CD8-positive, alpha-beta memory T cell (primary cell): ENCODE measurements around the gene SNUPN. TPM values are rescaled to one million over a fixed set of nuclear protein-coding genes. Genes with fewer than 3 reads are reported as not detected.
A peak's percentile ranks its signal among the peaks of the same experiment; 100 is the strongest.

ENCODE experiments used
- CTCF ChIA-PET: fragments of 350-600 bp; sonication (Branson Sonifier 250); formaldehyde crosslinking; loops from one replicate; lab custom pipeline; 2021; ENCODE audit warnings: antibody characterized with exemption; lab: Charles Lee
- POLR2A ChIA-PET: fragments of 350-600 bp; sonication (Branson Sonifier 250); formaldehyde crosslinking; loops from one replicate; lab custom pipeline; 2021; ENCODE audit warnings: antibody characterized with exemption; lab: Charles Lee
- DNase-seq, 5 donors: peaks; one replicate each; pipeline versions ENCODE4 v3.0.0 to v3.0.0-alpha.2; 2020 to 2022; ENCODE audit warnings: mixed read lengths in 1 of 5
- H3K27ac ChIP-seq: one replicate; pipeline ENCODE4 v1.7.0; 2013; ENCODE audit warnings: low read depth, mild to moderate bottlenecking, low read length, moderate library complexity
- H3K27me3 ChIP-seq: 2 replicates; pipeline ENCODE4 v1.7.0; 2013; ENCODE audit warnings: low read length, mild to moderate bottlenecking; ENCODE audit not compliant: insufficient read depth, poor library complexity, severe bottlenecking
- H3K36me3 ChIP-seq: 2 replicates; pipeline ENCODE4 v1.7.0; 2013; ENCODE audit warnings: mild to moderate bottlenecking, low read length, moderate library complexity; ENCODE audit not compliant: insufficient read depth
- H3K4me1 ChIP-seq: 2 replicates; pipeline ENCODE4 v1.7.0; 2013; ENCODE audit warnings: mild to moderate bottlenecking, low read length, moderate library complexity; ENCODE audit not compliant: insufficient read depth
- H3K4me3 ChIP-seq: 2 replicates; pipeline ENCODE4 v1.7.0; 2013; ENCODE audit warnings: mild to moderate bottlenecking, low read length
- H3K9me3 ChIP-seq: 2 replicates; pipeline ENCODE4 v1.7.0; 2013; ENCODE audit warnings: mild to moderate bottlenecking, low read length
- H3K27ac Mint-ChIP-seq, 8 donors: one replicate each; pipeline ENCODE4 v1.8.0; 2020 to 2021; ENCODE audit warnings: mixed read lengths in 8 of 8, mild to moderate bottlenecking in 6 of 8, inconsistent platforms in 3 of 8, moderate library complexity in 3 of 8
- H3K27me3 Mint-ChIP-seq, 2 donors: one replicate each; pipeline ENCODE4 v1.8.0; 2020 to 2021; ENCODE audit warnings: mixed read lengths in 2 of 2, mild to moderate bottlenecking in 1 of 2, moderate library complexity in 1 of 2
- H3K36me3 Mint-ChIP-seq, 3 donors: one replicate each; pipeline ENCODE4 v1.8.0; 2020 to 2021; ENCODE audit warnings: mixed read lengths in 3 of 3, inconsistent platforms in 1 of 3, mild to moderate bottlenecking in 1 of 3
- H3K4me1 Mint-ChIP-seq, 3 donors: one replicate each; pipeline ENCODE4 v1.8.0; 2020 to 2021; ENCODE audit warnings: mixed read lengths in 3 of 3, inconsistent platforms in 1 of 3, mild to moderate bottlenecking in 1 of 3
- H3K4me3 Mint-ChIP-seq, 7 donors: one replicate each; pipeline ENCODE4 v1.8.0; 2020 to 2021; ENCODE audit warnings: mixed read lengths in 7 of 7, mild to moderate bottlenecking in 6 of 7, moderate library complexity in 4 of 7, inconsistent platforms in 2 of 7
- H3K9me3 Mint-ChIP-seq, 5 donors: one replicate each; pipeline ENCODE4 v1.8.0; 2020 to 2022; ENCODE audit warnings: mixed read lengths in 5 of 5, mild to moderate bottlenecking in 3 of 5, moderate library complexity in 2 of 5, inconsistent platforms in 1 of 5
- polyA plus RNA-seq: library from polyadenylated mRNA; unstranded; fragments of 300-500 nt; fragmentation: Illumina TruSeq; gene quantifications from one replicate; pipeline ENCODE4 v1.2.3, GENCODE V29; 2021
- total RNA-seq, 2 experiments: library from RNA; stranded (reverse); gene quantifications; one replicate each; pipeline ENCODE4 v1.2.3, GENCODE V29; 2021

Gene SNUPN
- total and polyA plus RNA-seq, 3 experiments from 2014 or later, result 24.6 to 37.4 (median 26.9) TPM

DNA sequence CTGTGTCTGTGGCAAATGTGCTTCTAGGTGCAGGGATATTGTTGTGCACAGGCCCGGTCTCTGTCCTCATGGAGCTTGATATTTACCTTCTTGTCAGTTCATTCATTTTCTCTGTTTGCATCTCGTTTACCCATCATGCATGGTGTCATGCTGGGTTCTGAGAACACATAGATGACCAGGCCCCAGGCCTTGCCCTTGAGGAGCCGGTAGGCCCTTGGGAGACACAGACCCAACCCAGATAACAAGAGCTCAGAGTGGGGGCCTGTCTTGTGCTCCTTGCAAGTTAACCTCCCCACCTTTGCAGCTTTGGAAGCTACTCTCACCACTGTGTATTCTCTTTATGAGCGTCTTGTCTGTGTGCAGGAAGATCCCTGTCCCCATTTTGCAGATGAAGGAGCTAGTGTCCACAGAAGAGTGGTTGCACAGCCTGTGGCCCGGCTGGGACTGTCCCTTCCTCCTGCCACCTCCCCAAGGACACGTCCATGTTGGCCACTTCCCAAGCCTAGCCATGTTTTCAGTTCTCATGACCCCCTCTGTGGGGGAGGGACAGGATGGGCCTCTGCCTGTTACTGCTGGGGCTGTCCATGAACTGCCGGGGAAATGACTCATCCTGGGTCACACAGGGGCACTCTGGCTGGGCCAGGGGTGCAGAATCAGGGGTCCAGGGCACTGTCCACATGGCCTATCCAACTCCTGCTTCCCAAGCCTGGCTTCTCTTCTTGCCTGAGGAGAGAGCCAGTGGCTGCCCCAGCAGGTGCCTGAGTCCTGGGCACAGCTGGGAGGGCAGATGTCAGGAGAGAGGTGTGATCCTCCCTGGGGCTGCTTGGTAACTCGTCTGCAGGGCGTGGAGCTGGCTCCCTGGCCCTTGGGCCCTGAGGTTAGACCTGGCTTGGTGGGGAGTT is 25.6 kb upstream of the SNUPN start:
- H3K4me1 ChIP-seq, result peaks cover 21% of the 10 kb centered on the region
- peak overlapping the region; percentile 64 for H3K27ac ChIP-seq
- CTCF ChIA-PET, result interaction anchor here (1.2 kb wide), 1 partner anchor 11 kb away, joined by 3 read pairs; no protein-coding TSS in a partner anchor
- H3K36me3 ChIP-seq, result no peaks in the 10 kb centered on the region
- POLR2A ChIA-PET, result no interaction called here
- peak overlapping the region in 7 of 8 donors; percentile 4 to 96 (median 85) for H3K27ac Mint-ChIP-seq
- peak overlapping the region in 4 of 7 donors; percentile 43 to 88 (median 60) for H3K4me3 Mint-ChIP-seq
- peaks cover 34 to 60% (median 34%) of the 10 kb centered on the region in 3 donors for H3K4me1 Mint-ChIP-seq
- H3K9me3 Mint-ChIP-seq, result no peaks in the 10 kb centered on the region
- H3K9me3 ChIP-seq, result no peaks in the 10 kb centered on the region
- DNase-seq, result no peak
- H3K4me3 ChIP-seq, result no peak overlapping the region
- no peaks in the 10 kb centered on the region for H3K27me3 Mint-ChIP-seq
- no peaks in the 10 kb centered on the region for H3K27me3 ChIP-seq
- H3K36me3 Mint-ChIP-seq, result peaks cover 0 to 7% (median 1%) of the 10 kb centered on the region in 3 donors

DNA sequence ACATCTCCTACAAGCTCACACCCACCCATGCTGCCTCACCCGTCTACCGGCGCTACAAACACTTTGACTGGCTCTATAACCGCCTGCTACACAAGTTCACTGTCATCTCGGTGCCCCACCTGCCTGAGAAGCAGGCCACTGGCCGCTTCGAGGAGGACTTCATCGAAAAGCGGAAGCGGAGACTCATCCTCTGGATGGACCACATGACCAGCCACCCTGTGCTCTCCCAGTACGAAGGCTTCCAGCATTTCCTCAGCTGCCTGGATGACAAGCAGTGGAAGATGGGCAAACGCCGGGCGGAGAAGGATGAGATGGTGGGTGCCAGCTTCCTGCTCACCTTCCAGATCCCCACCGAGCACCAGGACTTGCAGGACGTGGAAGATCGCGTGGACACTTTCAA is 24.3 kb upstream of the SNUPN start:
- Histone ChIP-seq H3K4me1 (peaks cover 21% of the 10 kb centered on the region), H3K4me3 (no peak overlapping the region)
- H3K27ac Mint-ChIP-seq, result peak overlapping the region in 6 of 8 donors; percentile 9 to 87 (median 76)

DNA sequence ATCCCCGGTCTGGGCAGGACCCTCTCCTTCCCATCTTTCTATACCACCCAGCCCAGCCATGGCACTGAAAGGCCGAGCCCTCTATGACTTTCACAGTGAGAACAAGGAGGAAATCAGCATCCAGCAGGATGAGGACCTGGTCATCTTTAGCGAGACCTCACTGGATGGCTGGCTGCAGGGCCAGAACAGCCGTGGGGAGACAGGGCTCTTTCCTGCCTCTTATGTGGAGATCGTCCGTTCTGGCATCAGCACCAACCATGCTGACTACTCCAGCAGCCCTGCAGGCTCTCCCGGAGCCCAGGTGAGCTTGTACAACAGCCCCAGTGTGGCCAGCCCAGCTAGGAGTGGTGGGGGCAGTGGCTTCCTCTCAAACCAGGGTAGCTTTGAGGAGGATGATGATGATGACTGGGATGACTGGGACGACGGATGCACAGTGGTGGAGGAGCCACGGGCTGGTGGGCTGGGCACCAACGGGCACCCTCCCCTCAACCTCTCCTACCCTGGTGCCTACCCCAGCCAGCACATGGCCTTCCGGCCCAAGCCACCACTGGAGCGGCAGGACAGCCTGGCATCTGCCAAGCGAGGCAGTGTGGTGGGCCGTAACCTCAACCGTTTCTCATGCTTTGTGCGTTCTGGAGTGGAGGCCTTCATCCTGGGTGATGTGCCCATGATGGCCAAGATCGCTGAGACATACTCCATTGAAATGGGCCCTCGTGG is 23.7 kb upstream of the SNUPN start:
- Mint-ChIP-seq H3K4me1 (peaks cover 34 to 63% (median 35%) of the 10 kb centered on the region in 3 donors), H3K36me3 (peaks cover 0 to 7% (median 0%) of the 10 kb centered on the region in 3 donors), H3K27me3 (no peaks in the 10 kb centered on the region), H3K9me3 (no peaks in the 10 kb centered on the region), H3K4me3 (peak overlapping the region; percentile 83 to 93 (median 87)), H3K27ac (peak overlapping the region in 5 of 8 donors; percentile 21 to 87 (median 85))
- no peak overlapping the region for H3K27ac ChIP-seq
- CTCF ChIA-PET, result no interaction called here
- DNase-seq, result no peak
- POLR2A ChIA-PET, result interaction anchor here (1.1 kb wide), 1 partner anchor 10 kb away, joined by 3 read pairs; no protein-coding TSS in a partner anchor
- H3K27me3 ChIP-seq, result no peaks in the 10 kb centered on the region
- no peaks in the 10 kb centered on the region for H3K9me3 ChIP-seq
- no peak overlapping the region for H3K4me3 ChIP-seq
- H3K4me1 ChIP-seq, result peaks cover 21% of the 10 kb centered on the region
- no peaks in the 10 kb centered on the region for H3K36me3 ChIP-seq

More for the DNA sequence above, 24.3 kb upstream of the SNUPN start:
- Mint-ChIP-seq H3K9me3 (no peaks in the 10 kb centered on the region), H3K36me3 (peaks cover 0 to 7% (median 0%) of the 10 kb centered on the region in 3 donors), H3K4me1 (peaks cover 34 to 63% (median 35%) of the 10 kb centered on the region in 3 donors), H3K27me3 (no peaks in the 10 kb centered on the region), H3K4me3 (peak overlapping the region; percentile 16 to 88 (median 73))
- Histone ChIP-seq H3K9me3 (no peaks in the 10 kb centered on the region), H3K27me3 (no peaks in the 10 kb centered on the region), H3K27ac (no peak overlapping the region), H3K36me3 (no peaks in the 10 kb centered on the region)
- ChIA-PET POLR2A (interaction anchor here (1.1 kb wide), 1 partner anchor 10 kb away, joined by 3 read pairs; no protein-coding TSS in a partner anchor), CTCF (interaction anchor here (0.6 kb wide), 1 partner anchor 56 kb away, joined by 3 read pairs; no protein-coding TSS in a partner anchor)
- DNase-seq, result no peak

DNA sequence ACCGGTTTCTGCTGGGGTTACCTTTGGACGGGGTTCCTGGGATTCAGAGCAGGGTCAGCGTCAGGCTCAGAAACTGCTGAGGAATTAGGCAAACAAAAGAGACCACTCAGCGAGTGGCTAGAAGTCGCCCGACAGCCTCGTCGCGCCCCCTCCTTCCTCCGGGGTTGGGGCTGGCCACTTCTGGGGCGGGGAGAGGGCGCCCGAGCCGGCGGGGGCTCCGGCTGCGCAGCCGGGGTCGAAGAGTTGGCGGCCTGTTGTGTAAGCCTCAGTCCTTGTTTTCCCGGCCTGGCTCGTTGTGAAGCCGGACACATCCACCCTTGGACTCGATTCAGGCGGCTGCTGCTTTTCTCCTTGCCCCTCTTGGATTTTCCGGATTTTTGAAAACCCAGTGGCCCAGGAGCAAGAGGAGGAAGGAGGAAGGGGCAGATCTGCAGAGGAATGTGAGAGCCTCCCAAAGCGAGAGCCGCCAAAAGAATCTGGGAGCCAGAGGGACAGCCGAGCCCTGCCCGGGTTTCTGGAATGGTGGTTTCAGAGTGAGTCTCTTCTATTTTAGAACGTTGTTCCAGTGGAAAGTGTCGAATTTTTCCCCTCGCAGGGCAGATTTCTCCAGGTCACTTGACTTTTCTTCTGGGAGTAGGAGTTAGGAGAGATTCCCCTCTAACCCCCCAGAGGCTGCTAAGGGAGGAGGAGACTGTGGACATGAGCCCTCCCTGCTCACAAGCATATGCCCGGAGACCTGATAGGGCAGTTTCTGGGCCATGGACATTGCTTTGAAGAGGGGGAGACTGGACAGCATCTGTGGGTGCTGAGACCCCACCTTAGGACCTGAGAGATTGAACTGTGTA is 22.9 kb upstream of the SNUPN start:
- Mint-ChIP-seq H3K4me3 (peak overlapping the region; percentile 83 to 93 (median 87)), H3K36me3 (peaks cover 0 to 7% (median 0%) of the 10 kb centered on the region in 3 donors), H3K4me1 (peaks cover 34 to 62% (median 40%) of the 10 kb centered on the region in 3 donors), H3K27me3 (no peaks in the 10 kb centered on the region), H3K9me3 (no peaks in the 10 kb centered on the region), H3K27ac (peak overlapping the region in 5 of 8 donors; percentile 54 to 92 (median 68))
- Histone ChIP-seq H3K27ac (peak overlapping the region; percentile 70), H3K4me3 (peak overlapping the region; percentile 93), H3K36me3 (no peaks in the 10 kb centered on the region), H3K9me3 (no peaks in the 10 kb centered on the region), H3K4me1 (peaks cover 21% of the 10 kb centered on the region), H3K27me3 (no peaks in the 10 kb centered on the region)
- POLR2A ChIA-PET, result interaction anchor here (0.6 to 2.4 kb wide), 5 partner anchors 10 to 280 kb away, joined by 3 to 19 read pairs (median 11); partner anchors contain the start of genes MAN2C1 and SIN3A
- DNase-seq, result no peak
- CTCF ChIA-PET, result interaction anchor here (0.8 to 3.1 kb wide), 8 partner anchors 23 to 280 kb away, joined by 3 to 22 read pairs (median 4); partner anchors contain the start of genes MAN2C1 and SNUPN

DNA sequence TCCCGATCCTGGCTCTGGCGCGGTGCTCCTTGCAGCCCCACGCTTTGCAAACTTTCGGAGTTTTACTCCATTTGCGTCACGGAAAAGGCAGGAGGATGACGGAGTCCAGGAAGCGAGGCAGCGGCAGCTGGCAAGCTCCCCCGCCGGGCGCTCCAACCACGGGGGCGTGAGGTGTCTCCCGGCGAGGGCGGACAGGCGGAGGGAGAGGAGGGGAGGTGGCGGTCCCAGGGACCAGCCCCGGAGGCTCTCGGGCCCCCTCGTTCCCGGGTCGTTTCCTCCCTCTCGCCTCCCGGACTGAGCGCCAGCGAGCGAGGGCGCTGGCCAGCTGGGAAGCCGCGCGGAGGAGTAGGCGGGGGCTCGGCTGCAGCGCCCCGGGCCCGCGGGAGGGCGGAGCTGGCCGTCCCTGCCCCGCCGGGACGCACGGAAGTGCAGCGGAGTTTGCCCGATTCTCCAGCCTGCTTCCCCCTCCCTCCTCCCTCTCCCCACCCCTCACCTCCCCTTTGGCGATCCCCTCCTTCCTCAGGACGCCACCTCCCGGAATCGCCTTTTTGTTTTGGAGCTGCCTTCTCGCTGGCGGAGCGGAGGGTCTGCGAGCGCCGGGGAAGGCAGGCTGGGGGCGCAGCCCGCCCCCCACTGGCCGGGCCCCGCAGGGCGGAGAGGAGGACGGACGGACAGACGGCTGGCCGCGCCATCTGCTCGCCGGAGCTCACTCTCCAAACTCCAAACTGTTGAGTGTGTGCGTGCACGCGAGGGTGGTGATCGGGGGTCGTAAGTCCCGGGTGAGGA is 22.0 kb upstream of the SNUPN start, which contains the start of gene SNX33:
Gene SNX33, plus strand, starts transcription at position 543 of the 786 bp plus-strand sequence. CDS start 1,191 bp downstream, outside the sequence.
- H3K27me3 Mint-ChIP-seq, result no peaks in the 10 kb centered on the region
- H3K4me3 ChIP-seq, result peak within 1 kb of the TSS; percentile 93
- ChIA-PET CTCF (interaction anchor here (0.7 to 3.1 kb wide), 12 partner anchors 22 to 279 kb away, joined by 3 to 22 read pairs (median 4); partner anchors contain the start of genes MAN2C1, SNUPN and UBE2Q2), POLR2A (interaction anchor here (0.6 to 2.4 kb wide), 8 partner anchors 10 to 279 kb away, joined by 3 to 19 read pairs (median 6); partner anchors contain the start of genes MAN2C1, SIN3A and SNUPN)
- H3K36me3 Mint-ChIP-seq, result peaks cover 0 to 7% (median 0%) of the 10 kb centered on the region in 3 donors
- H3K27ac Mint-ChIP-seq, result peak within 1 kb of the TSS in 7 of 8 donors; percentile 66 to 92 (median 84)
- DNase-seq, result peak; percentile 43 to 72 (median 45)
- H3K4me1 ChIP-seq, result peaks cover 21% of the 10 kb centered on the region
- H3K9me3 ChIP-seq, result no peaks in the 10 kb centered on the region
- peak within 1 kb of the TSS; percentile 83 to 93 (median 88) for H3K4me3 Mint-ChIP-seq
- no peaks in the 10 kb centered on the region for H3K9me3 Mint-ChIP-seq
- H3K27me3 ChIP-seq, result no peaks in the 10 kb centered on the region
- H3K27ac ChIP-seq, result peak within 1 kb of the TSS; percentile 70
- H3K36me3 ChIP-seq, result no peaks in the 10 kb centered on the region
- peaks cover 34 to 57% (median 40%) of the 10 kb centered on the region in 3 donors for H3K4me1 Mint-ChIP-seq

DNA sequence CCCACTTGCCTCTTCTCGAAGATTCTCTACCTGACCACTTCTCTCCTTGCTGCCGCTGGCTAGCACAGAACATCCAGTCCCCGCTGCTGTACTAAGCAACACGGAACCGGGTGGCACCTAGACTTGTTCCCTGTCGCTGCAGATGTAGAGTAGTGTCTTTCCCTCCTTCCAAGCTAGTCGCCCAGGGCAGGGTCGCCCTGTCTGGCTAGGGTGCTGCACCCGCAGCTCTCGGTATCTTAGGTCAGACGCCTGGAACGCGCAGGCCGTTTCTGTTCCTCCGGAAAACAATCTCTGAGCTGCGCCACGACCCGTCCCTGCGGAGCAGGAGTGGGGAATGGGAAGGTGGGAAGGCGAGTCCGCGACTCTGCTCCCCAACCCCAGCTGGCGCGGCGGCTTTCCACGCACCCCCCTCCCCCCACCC is 21.4 kb upstream of the SNUPN start:
- no peak for DNase-seq
- peak overlapping the region in 6 of 8 donors; percentile 55 to 89 (median 75) for H3K27ac Mint-ChIP-seq
- POLR2A ChIA-PET, result interaction anchor here (0.8 to 2.4 kb wide), 7 partner anchors 9 to 279 kb away, joined by 3 to 19 read pairs (median 7); partner anchors contain the start of genes MAN2C1, SIN3A and SNUPN
- no peaks in the 10 kb centered on the region for H3K27me3 Mint-ChIP-seq
- H3K9me3 ChIP-seq, result no peaks in the 10 kb centered on the region
- H3K27ac ChIP-seq, result peak overlapping the region; percentile 70
- no peaks in the 10 kb centered on the region for H3K36me3 ChIP-seq
- peak overlapping the region; percentile 82 to 92 (median 87) for H3K4me3 Mint-ChIP-seq
- peaks cover 36 to 55% (median 38%) of the 10 kb centered on the region in 3 donors for H3K4me1 Mint-ChIP-seq
- CTCF ChIA-PET, result interaction anchor here (0.7 to 3.1 kb wide), 10 partner anchors 38 to 279 kb away, joined by 3 to 22 read pairs (median 4); partner anchors contain the start of genes MAN2C1 and UBE2Q2
- H3K4me3 ChIP-seq, result peak overlapping the region; percentile 93
- peaks cover 0 to 7% (median 0%) of the 10 kb centered on the region in 3 donors for H3K36me3 Mint-ChIP-seq
- peaks cover 19% of the 10 kb centered on the region for H3K4me1 ChIP-seq
- no peaks in the 10 kb centered on the region for H3K27me3 ChIP-seq
- no peaks in the 10 kb centered on the region for H3K9me3 Mint-ChIP-seq
